Measurements from ENCODE around the gene HHIPL1. TPM values are rescaled to one million over a fixed set of nuclear protein-coding genes. Genes with fewer than 3 reads are reported as not detected.

HHIPL1 gene
- polyA plus RNA-seq, 2 donors = 0.14 to 0.28 TPM

DNA sequence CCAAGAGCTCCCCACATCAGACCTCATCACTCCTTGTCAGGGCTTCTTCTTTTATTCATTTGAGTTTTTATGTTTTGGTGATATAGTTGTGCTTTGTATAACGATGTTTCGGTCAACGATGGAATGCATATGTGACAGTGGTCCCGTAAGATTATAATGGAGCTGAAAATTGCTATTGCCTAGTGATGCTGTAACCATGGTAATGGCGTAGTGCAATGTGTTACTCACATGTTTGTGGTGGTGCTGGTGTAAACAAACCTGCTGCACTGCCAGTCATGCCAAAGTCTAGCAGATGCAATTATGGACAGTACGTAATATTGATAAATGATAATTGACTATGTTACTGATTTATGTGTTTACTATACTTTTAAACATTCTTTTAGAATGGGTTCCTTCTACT, 55.5 kb downstream of the HHIPL1 start:
- 95 to 96% methylated on average over 6 of the region's 6 CpGs for WGBS, 2 donors
- no peak overlapping the region for H3K27ac ChIP-seq (ENCODE audit: low read depth in 2 of 2, low read length in 1 of 2)

DNA sequence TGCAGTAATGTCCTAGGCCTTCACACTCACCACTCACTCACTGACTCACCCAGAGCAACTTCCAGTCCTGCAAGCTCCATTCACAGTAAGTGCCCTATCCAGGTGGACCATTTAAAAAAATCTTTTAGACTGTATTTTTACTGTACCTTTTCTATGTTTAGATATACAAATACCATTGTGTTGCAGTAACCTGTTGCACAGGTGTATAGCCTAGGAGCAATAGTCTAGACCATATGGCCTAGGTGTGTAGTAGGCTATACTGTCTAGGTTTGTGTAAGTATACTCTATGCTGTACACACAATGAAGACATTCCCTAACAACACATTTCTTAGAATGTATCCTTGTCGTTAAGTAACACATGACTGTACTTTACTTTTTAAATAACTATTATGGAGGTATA, 56.3 kb downstream of the HHIPL1 start:
- Histone ChIP-seq H3K4me3 (ENCODE audit: low read depth in 1 of 2, low read length in 2 of 2) (no peak overlapping the region), H3K27me3 (ENCODE audit: control insufficient read depth in 1 of 2, insufficient read depth in 2 of 2, low read length in 2 of 2) (no peaks in the 10 kb centered on the region), H3K36me3 (ENCODE audit: control insufficient read depth in 2 of 2, insufficient read depth in 2 of 2, low read length in 1 of 2) (no peaks in the 10 kb centered on the region), H3K27ac (ENCODE audit: low read depth in 2 of 2, low read length in 1 of 2) (no peak overlapping the region), H3K9me3 (ENCODE audit: control insufficient read depth in 2 of 2, insufficient read depth in 1 of 2, low read depth in 1 of 2, low read length in 1 of 2) (peaks cover 6 to 12% of the 10 kb centered on the region in 2 donors), H3K4me1 (ENCODE audit: control insufficient read depth in 2 of 2, insufficient read depth in 2 of 2, low read length in 1 of 2) (no peaks in the 10 kb centered on the region)
- 96 to 100% methylated on average over 1 of the region's 1 CpG for WGBS, 2 donors

More for the DNA sequence above, 55.5 kb downstream of the HHIPL1 start:
- Histone ChIP-seq H3K4me3 (ENCODE audit: low read depth in 1 of 2, low read length in 2 of 2) (no peak overlapping the region), H3K4me1 (ENCODE audit: control insufficient read depth in 2 of 2, insufficient read depth in 2 of 2, low read length in 1 of 2) (no peaks in the 10 kb centered on the region), H3K9me3 (ENCODE audit: control insufficient read depth in 2 of 2, insufficient read depth in 1 of 2, low read depth in 1 of 2, low read length in 1 of 2) (peaks cover 6 to 9% of the 10 kb centered on the region in 2 donors), H3K27me3 (ENCODE audit: control insufficient read depth in 1 of 2, insufficient read depth in 2 of 2, low read length in 2 of 2) (no peaks in the 10 kb centered on the region), H3K36me3 (ENCODE audit: control insufficient read depth in 2 of 2, insufficient read depth in 2 of 2, low read length in 1 of 2) (no peaks in the 10 kb centered on the region)

DNA sequence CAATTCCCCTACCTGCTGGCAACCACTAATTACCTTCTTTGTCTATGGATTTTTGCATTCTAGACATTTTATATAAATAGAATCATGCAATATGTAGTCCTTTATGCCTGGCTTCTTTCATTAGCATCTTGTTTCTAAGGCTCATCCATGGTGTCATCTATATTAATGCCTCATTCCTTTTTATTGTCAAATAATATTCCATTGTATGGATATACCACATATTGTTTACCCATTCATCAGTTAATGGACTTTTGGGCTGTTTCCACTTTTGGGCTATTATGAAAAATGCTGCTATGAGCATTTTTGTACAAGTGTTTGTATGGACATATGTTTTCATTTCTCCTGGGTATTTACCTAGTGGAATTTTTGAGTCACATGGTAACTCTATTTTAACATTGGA, 57.2 kb downstream of the HHIPL1 start:
- no peaks in the 10 kb centered on the region for H3K36me3 ChIP-seq (ENCODE audit: control insufficient read depth in 2 of 2, insufficient read depth in 2 of 2, low read length in 1 of 2)
- H3K27me3 ChIP-seq (ENCODE audit: control insufficient read depth in 1 of 2, insufficient read depth in 2 of 2, low read length in 2 of 2) = no peaks in the 10 kb centered on the region
- H3K9me3 ChIP-seq (ENCODE audit: control insufficient read depth in 2 of 2, insufficient read depth in 1 of 2, low read depth in 1 of 2, low read length in 1 of 2) = peaks cover 6 to 14% of the 10 kb centered on the region in 2 donors
- H3K4me1 ChIP-seq (ENCODE audit: control insufficient read depth in 2 of 2, insufficient read depth in 2 of 2, low read length in 1 of 2) = no peaks in the 10 kb centered on the region
- H3K27ac ChIP-seq (ENCODE audit: low read depth in 2 of 2, low read length in 1 of 2) = no peak overlapping the region
- H3K4me3 ChIP-seq (ENCODE audit: low read depth in 1 of 2, low read length in 2 of 2) = no peak overlapping the region

DNA sequence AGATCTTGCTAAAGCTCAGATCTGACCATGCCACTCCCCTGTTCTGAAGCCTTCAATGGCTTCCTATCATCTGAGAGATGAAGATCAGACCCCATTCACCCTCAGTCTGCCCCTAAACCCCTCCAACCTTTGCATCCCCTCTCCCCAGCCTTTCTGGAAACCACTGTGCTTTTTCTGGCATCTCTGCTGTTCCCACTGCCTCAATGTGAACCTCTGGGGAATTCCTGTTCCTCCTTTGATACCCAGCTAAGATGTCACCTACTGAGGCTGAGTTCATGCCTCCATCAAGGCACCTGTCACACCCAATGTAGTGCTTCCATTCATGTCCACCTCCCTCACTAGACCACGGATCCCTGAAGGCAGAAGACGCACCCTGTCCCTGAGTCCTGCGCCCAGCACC, 58.5 kb downstream of the HHIPL1 start:
- H3K9me3 ChIP-seq (ENCODE audit: control insufficient read depth in 2 of 2, insufficient read depth in 1 of 2, low read depth in 1 of 2, low read length in 1 of 2) = peaks cover 8 to 16% of the 10 kb centered on the region in 2 donors
- H3K4me1 ChIP-seq (ENCODE audit: control insufficient read depth in 2 of 2, insufficient read depth in 2 of 2, low read length in 1 of 2) = no peaks in the 10 kb centered on the region
- WGBS, 2 donors = 95 to 96% methylated on average over 3 of the region's 3 CpGs
- H3K27ac ChIP-seq (ENCODE audit: low read depth in 2 of 2, low read length in 1 of 2) = no peak overlapping the region
- no peaks in the 10 kb centered on the region for H3K36me3 ChIP-seq (ENCODE audit: control insufficient read depth in 2 of 2, insufficient read depth in 2 of 2, low read length in 1 of 2)
- H3K27me3 ChIP-seq (ENCODE audit: control insufficient read depth in 1 of 2, insufficient read depth in 2 of 2, low read length in 2 of 2) = no peaks in the 10 kb centered on the region
- H3K4me3 ChIP-seq (ENCODE audit: low read depth in 1 of 2, low read length in 2 of 2) = no peak overlapping the region

DNA sequence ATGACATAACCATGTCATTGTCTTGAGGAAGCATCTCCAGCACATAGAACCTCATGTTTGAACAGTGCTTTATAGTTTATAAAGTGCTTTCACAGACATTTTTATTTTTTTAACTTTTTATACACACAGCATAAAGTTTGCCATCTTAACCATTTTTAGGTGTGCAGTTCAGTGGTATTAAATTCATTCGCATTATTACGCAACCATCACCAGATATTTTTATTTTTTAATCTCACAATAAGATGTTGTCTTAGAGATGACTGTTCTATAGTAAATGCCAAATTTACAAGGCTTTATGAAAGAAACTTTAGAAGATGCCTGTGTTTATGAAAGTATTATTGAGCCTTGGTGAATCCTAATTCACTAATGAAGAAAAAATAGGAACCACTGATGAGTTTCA, 59.1 kb downstream of the HHIPL1 start:
- Histone ChIP-seq H3K4me1 (ENCODE audit: control insufficient read depth in 2 of 2, insufficient read depth in 2 of 2, low read length in 1 of 2) (no peaks in the 10 kb centered on the region), H3K4me3 (ENCODE audit: low read depth in 1 of 2, low read length in 2 of 2) (no peak overlapping the region), H3K9me3 (ENCODE audit: control insufficient read depth in 2 of 2, insufficient read depth in 1 of 2, low read depth in 1 of 2, low read length in 1 of 2) (peaks cover 8 to 19% of the 10 kb centered on the region in 2 donors), H3K27ac (ENCODE audit: low read depth in 2 of 2, low read length in 1 of 2) (no peak overlapping the region), H3K36me3 (ENCODE audit: control insufficient read depth in 2 of 2, insufficient read depth in 2 of 2, low read length in 1 of 2) (no peaks in the 10 kb centered on the region), H3K27me3 (ENCODE audit: control insufficient read depth in 1 of 2, insufficient read depth in 2 of 2, low read length in 2 of 2) (no peaks in the 10 kb centered on the region)
- 95 to 98% methylated on average over 2 of the region's 2 CpGs for WGBS, 2 donors

- Histone ChIP-seq H3K4me1 (ENCODE audit: control insufficient read depth in 2 of 2, insufficient read depth in 2 of 2, low read length in 1 of 2) (no peaks in the 10 kb centered on the region), H3K36me3 (ENCODE audit: control insufficient read depth in 2 of 2, insufficient read depth in 2 of 2, low read length in 1 of 2) (no peaks in the 10 kb centered on the region), H3K4me3 (ENCODE audit: low read depth in 1 of 2, low read length in 2 of 2) (no peak overlapping the region), H3K27ac (ENCODE audit: low read depth in 2 of 2, low read length in 1 of 2) (no peak overlapping the region), H3K27me3 (ENCODE audit: control insufficient read depth in 1 of 2, insufficient read depth in 2 of 2, low read length in 2 of 2) (no peaks in the 10 kb centered on the region), H3K9me3 (ENCODE audit: control insufficient read depth in 2 of 2, insufficient read depth in 1 of 2, low read depth in 1 of 2, low read length in 1 of 2) (peaks cover 8 to 19% of the 10 kb centered on the region in 2 donors)
- WGBS, 2 donors = 68 to 75% methylated on average over 8 of the region's 8 CpGs
Measured at GRCh38 chr14:99706107-99706900, 61.4 kb downstream of the HHIPL1 start.

GRCh38 chr14:99707420-99707819, 62.5 kb downstream of the HHIPL1 start:
- Histone ChIP-seq H3K27ac (ENCODE audit: low read depth in 2 of 2, low read length in 1 of 2) (no peak overlapping the region), H3K9me3 (ENCODE audit: control insufficient read depth in 2 of 2, insufficient read depth in 1 of 2, low read depth in 1 of 2, low read length in 1 of 2) (peaks cover 8 to 19% of the 10 kb centered on the region in 2 donors), H3K36me3 (ENCODE audit: control insufficient read depth in 2 of 2, insufficient read depth in 2 of 2, low read length in 1 of 2) (no peaks in the 10 kb centered on the region), H3K4me1 (ENCODE audit: control insufficient read depth in 2 of 2, insufficient read depth in 2 of 2, low read length in 1 of 2) (no peaks in the 10 kb centered on the region), H3K4me3 (ENCODE audit: low read depth in 1 of 2, low read length in 2 of 2) (no peak overlapping the region), H3K27me3 (ENCODE audit: control insufficient read depth in 1 of 2, insufficient read depth in 2 of 2, low read length in 2 of 2) (no peaks in the 10 kb centered on the region)
- WGBS, 2 donors = 97 to 99% methylated on average over 2 of the region's 2 CpGs

DNA sequence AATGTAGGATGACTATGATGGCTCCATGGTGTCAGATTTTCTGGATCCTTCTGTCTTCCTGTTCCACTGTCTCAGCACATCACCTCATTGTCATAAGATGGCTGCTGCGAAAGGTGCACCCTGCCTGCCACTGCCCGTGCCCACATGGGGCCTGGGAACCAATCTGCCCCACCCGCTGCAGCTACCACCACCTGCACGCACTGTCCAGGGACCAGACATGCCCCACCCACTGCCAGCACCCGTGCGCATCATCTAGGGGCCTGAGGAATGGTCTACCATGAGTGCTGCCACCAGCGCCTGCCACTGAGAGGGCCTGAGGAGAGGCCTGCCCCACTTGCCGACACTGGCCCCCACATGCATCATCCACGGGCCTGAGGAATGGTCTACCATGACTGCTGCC, 63.0 kb downstream of the HHIPL1 start:
- Histone ChIP-seq H3K36me3 (ENCODE audit: control insufficient read depth in 2 of 2, insufficient read depth in 2 of 2, low read length in 1 of 2) (no peaks in the 10 kb centered on the region), H3K4me3 (ENCODE audit: low read depth in 1 of 2, low read length in 2 of 2) (no peak overlapping the region), H3K9me3 (ENCODE audit: control insufficient read depth in 2 of 2, insufficient read depth in 1 of 2, low read depth in 1 of 2, low read length in 1 of 2) (peaks cover 8 to 18% of the 10 kb centered on the region in 2 donors), H3K27ac (ENCODE audit: low read depth in 2 of 2, low read length in 1 of 2) (no peak overlapping the region), H3K27me3 (ENCODE audit: control insufficient read depth in 1 of 2, insufficient read depth in 2 of 2, low read length in 2 of 2) (no peaks in the 10 kb centered on the region), H3K4me1 (ENCODE audit: control insufficient read depth in 2 of 2, insufficient read depth in 2 of 2, low read length in 1 of 2) (no peaks in the 10 kb centered on the region)
- WGBS, 2 donors = 94 to 96% methylated on average over 9 of the region's 9 CpGs

GRCh38 chr14:99708449-99708848, 63.5 kb downstream of the HHIPL1 start:
- Histone ChIP-seq H3K36me3 (ENCODE audit: control insufficient read depth in 2 of 2, insufficient read depth in 2 of 2, low read length in 1 of 2) (no peaks in the 10 kb centered on the region), H3K4me1 (ENCODE audit: control insufficient read depth in 2 of 2, insufficient read depth in 2 of 2, low read length in 1 of 2) (no peaks in the 10 kb centered on the region), H3K27ac (ENCODE audit: low read depth in 2 of 2, low read length in 1 of 2) (no peak overlapping the region), H3K27me3 (ENCODE audit: control insufficient read depth in 1 of 2, insufficient read depth in 2 of 2, low read length in 2 of 2) (no peaks in the 10 kb centered on the region), H3K4me3 (ENCODE audit: low read depth in 1 of 2, low read length in 2 of 2) (no peak overlapping the region), H3K9me3 (ENCODE audit: control insufficient read depth in 2 of 2, insufficient read depth in 1 of 2, low read depth in 1 of 2, low read length in 1 of 2) (peaks cover 5 to 13% of the 10 kb centered on the region in 2 donors)
- WGBS, 2 donors = 81 to 82% methylated on average over 7 of the region's 7 CpGs

DNA sequence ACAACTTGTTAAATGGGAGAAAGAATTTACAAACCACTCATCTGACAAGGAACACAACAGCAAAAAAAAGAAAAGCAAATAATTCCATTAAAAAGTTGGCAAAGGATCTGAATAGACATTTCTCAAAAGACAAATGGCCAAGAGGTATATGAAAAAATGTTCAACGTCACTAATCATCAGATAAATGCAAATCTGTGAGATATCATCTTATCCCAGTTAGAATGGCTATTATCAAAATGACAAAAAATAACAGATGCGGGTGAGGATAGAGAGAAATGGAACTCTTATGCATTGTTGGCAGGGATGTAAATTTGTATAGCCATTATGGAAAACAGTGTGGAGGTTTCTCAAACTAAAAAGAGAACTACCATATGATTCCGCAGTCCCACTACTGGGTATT, 69.0 kb downstream of the HHIPL1 start:
- no peaks in the 10 kb centered on the region for H3K4me1 ChIP-seq (ENCODE audit: control insufficient read depth in 2 of 2, insufficient read depth in 2 of 2, low read length in 1 of 2)
- H3K36me3 ChIP-seq (ENCODE audit: control insufficient read depth in 2 of 2, insufficient read depth in 2 of 2, low read length in 1 of 2) = no peaks in the 10 kb centered on the region
- no peaks in the 10 kb centered on the region for H3K9me3 ChIP-seq (ENCODE audit: control insufficient read depth in 2 of 2, insufficient read depth in 1 of 2, low read depth in 1 of 2, low read length in 1 of 2)
- no peaks in the 10 kb centered on the region for H3K27me3 ChIP-seq (ENCODE audit: control insufficient read depth in 1 of 2, insufficient read depth in 2 of 2, low read length in 2 of 2)
- no peak overlapping the region for H3K27ac ChIP-seq (ENCODE audit: low read depth in 2 of 2, low read length in 1 of 2)
- H3K4me3 ChIP-seq (ENCODE audit: low read depth in 1 of 2, low read length in 2 of 2) = no peak overlapping the region
- WGBS, 2 donors = 79 to 82% methylated on average over 3 of the region's 3 CpGs
